Tibial artery (tissue), 4 donors: Measurements from ENCODE around the gene EIF4B.

Experiments
- DNase-seq, 2 donors: peaks; one replicate each; pipeline ENCODE4 v3.0.0-alpha.2; 2019
- H3K27ac ChIP-seq, 2 donors: fragments of 200-600 bp; sonication (generic) in 1 of 2; 1 replicate in 1 of 2; 2 replicates in 1 of 2; pipeline ENCODE4 v1.5.1; 2018 to 2019; ENCODE audit warnings: mild to moderate bottlenecking in 1 of 2
- H3K27me3 ChIP-seq, 2 donors: fragments of 200-600 bp; sonication (generic) in 1 of 2; one replicate each; pipeline versions ENCODE4 v1.5.1 to v1.6.0; 2016 to 2019
- H3K36me3 ChIP-seq, 3 donors: fragments of 200-600 bp; sonication (generic) in 2 of 3; one replicate each; pipeline ENCODE4 v1.5.1; 2016 to 2019; ENCODE audit warnings: mild to moderate bottlenecking in 2 of 3
- H3K4me1 ChIP-seq, 4 donors: fragments of 200-600 bp; sonication (generic) in 2 of 4; 1 replicate in 3 of 4; 2 replicates in 1 of 4; pipeline ENCODE4 v1.5.1; 2016 to 2019
- H3K4me3 ChIP-seq, 2 donors: fragments of 200-600 bp; sonication (generic) in 1 of 2; 1 replicate in 1 of 2; 2 replicates in 1 of 2; pipeline ENCODE4 v1.5.1; 2018 to 2019; ENCODE audit warnings: mild to moderate bottlenecking in 2 of 2
- H3K9me3 ChIP-seq, 3 donors: fragments of 200-600 bp; sonication (generic) in 1 of 3; one replicate each; pipeline ENCODE4 v1.5.1; 2016 to 2019
- intact Hi-C: fragments of 100-400 bp; cut with DNase I; formaldehyde crosslinking; loops from one replicate; pipeline ENCODE4 v1.15.0; 2023; ENCODE audit warnings: low total_unique reads
- TF ChIP-seq, protein P1 (sequence below), 2 experiments: fragments of 200-600 bp in 1 of 2; fragments of 450-650 bp in 1 of 2; IDR thresholded peaks; one replicate each; pipeline ENCODE4 v1.5.1; 2017 to 2019; ENCODE audit warnings: antibody characterized with exemption in 2 of 2, mild to moderate bottlenecking in 1 of 2, moderate library complexity in 1 of 2

The EIF4B gene

GRCh38 chr12:53048780-53049401, 42.6 kb downstream of the EIF4B start:
- TF ChIP-seq, protein P1, sequence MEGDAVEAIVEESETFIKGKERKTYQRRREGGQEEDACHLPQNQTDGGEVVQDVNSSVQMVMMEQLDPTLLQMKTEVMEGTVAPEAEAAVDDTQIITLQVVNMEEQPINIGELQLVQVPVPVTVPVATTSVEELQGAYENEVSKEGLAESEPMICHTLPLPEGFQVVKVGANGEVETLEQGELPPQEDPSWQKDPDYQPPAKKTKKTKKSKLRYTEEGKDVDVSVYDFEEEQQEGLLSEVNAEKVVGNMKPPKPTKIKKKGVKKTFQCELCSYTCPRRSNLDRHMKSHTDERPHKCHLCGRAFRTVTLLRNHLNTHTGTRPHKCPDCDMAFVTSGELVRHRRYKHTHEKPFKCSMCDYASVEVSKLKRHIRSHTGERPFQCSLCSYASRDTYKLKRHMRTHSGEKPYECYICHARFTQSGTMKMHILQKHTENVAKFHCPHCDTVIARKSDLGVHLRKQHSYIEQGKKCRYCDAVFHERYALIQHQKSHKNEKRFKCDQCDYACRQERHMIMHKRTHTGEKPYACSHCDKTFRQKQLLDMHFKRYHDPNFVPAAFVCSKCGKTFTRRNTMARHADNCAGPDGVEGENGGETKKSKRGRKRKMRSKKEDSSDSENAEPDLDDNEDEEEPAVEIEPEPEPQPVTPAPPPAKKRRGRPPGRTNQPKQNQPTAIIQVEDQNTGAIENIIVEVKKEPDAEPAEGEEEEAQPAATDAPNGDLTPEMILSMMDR (IDR thresholded peaks at IDR 0.05): no peak
- Histone ChIP-seq H3K27me3 (no peaks in the 10 kb centered on the region), H3K4me3 (peak overlapping the region; percentile 71 to 79), H3K9me3 (no peaks in the 10 kb centered on the region), H3K27ac (peak overlapping the region; percentile 99), H3K4me1 (peaks cover 9 to 85% (median 68%) of the 10 kb centered on the region in 4 donors), H3K36me3 (peaks cover 6 to 11% (median 7%) of the 10 kb centered on the region in 3 donors)
- intact Hi-C loops: no loop called here
- DNase-seq: peak; percentile 85 to 92

- TF ChIP-seq, protein P1 (IDR thresholded peaks at IDR 0.05): peak in 1 of 2 experiments; percentile 5
- Histone ChIP-seq H3K36me3 (peaks cover 7 to 14% (median 8%) of the 10 kb centered on the region in 3 donors), H3K4me3 (peak within 1 kb of the TSS; percentile 71 to 79), H3K9me3 (no peaks in the 10 kb centered on the region), H3K27me3 (no peaks in the 10 kb centered on the region), H3K27ac (peak within 1 kb of the TSS; percentile 99), H3K4me1 (peaks cover 9 to 80% (median 63%) of the 10 kb centered on the region in 4 donors)
- DNase-seq: peak; percentile 95
- intact Hi-C loops: no loop called here
Observed at GRCh38 chr12:53049571-53050318, 43.5 kb downstream of the EIF4B start, which contains the start of gene TNS2. Gene TNS2 (plus strand): TSS chr12:53050065. CDS start chr12:53050186, 121 bp downstream.

DNA sequence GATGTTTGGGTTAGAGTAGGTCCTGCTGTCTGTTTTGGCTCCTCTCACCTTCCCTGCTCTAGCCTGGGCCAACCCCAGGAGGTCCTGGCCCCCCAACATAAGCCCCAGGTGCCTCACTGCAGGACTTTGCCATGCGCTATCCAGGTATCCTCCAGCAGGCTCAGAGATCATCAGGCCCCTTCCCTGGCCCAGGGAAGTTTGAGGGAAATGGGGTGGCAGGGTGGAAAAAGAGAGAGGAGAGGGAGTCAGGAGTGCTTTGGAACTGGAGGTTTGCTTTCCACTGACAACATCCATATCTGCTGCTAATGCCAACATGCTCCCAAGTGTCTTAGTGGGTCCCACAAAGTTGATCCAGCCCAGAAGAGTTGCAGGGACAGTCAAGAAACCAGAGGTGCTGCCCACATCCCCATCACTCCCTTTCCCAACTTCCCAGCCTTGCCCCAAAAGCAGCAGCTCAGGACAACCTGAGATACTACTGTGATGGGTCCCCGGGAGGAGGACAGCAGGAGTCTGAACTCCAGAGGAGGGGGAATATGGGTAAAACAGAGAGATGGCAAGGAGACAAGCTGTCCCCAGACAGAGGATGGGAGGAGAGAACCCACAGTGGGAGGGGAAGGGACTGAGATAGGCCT, 44.3 kb downstream of the EIF4B start:
- H3K27me3 ChIP-seq: no peaks in the 10 kb centered on the region
- H3K9me3 ChIP-seq: no peaks in the 10 kb centered on the region
- TF ChIP-seq, protein P1 (IDR thresholded peaks at IDR 0.05): no peak
- peaks cover 13 to 16% (median 13%) of the 10 kb centered on the region in 3 donors for H3K36me3 ChIP-seq
- peak overlapping the region; percentile 71 to 79 for H3K4me3 ChIP-seq
- no peak for DNase-seq
- H3K27ac ChIP-seq: peak overlapping the region; percentile 99
- intact Hi-C loops: no loop called here
- H3K4me1 ChIP-seq: peaks cover 9 to 80% (median 64%) of the 10 kb centered on the region in 4 donors

DNA sequence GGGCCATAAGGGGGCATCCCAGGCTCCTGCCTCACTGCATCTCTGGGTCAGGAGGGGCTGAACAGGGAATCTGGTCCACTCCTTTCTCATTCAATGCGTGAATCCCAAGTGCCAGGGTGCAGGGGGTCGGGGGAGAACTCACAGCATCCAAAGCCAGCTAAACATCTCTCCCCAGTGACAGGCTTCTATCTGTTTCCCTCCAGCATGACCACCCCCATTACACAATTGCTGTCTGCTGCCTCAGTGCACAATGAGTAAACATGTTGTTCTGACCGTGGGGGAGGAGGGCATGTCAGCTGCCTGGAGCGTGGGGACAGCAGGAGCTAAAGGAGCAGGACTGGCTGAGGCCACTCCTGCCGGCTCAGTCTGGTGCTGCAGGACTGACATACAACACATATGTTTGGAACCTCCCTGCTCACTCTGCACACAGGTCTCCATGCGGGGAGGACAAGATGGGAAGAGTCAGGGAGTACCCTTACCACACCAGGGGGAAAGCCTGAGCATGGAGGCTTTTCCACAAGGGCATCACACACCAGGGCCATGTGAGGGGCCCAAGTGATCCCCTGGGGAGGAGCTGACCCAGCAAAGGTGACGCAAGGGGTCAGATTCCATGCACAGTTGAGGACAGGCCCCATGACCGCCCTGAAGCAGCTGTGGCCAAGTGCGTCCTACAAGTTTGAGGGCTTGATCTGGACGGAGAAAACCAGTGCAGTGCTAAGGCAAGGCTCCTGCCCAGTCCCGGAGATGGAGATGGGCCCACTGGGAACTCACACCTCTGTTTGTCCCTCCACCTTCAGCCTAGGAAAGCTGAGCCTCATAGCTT, 45.0 kb downstream of the EIF4B start:
- peaks cover 9 to 82% (median 64%) of the 10 kb centered on the region in 4 donors for H3K4me1 ChIP-seq
- peaks cover 18 to 23% (median 19%) of the 10 kb centered on the region in 3 donors for H3K36me3 ChIP-seq
- H3K27me3 ChIP-seq: no peaks in the 10 kb centered on the region
- H3K4me3 ChIP-seq: peak overlapping the region; percentile 71 to 79
- DNase-seq: peak; percentile 96 to 97
- intact Hi-C loops: no loop called here
- peak overlapping the region; percentile 99 for H3K27ac ChIP-seq
- TF ChIP-seq, protein P1 (IDR thresholded peaks at IDR 0.05): peak; percentile 52 to 83
- H3K9me3 ChIP-seq: no peaks in the 10 kb centered on the region

GRCh38 chr12:53051881-53052412, 45.7 kb downstream of the EIF4B start:
- TF ChIP-seq, protein P1 (IDR thresholded peaks at IDR 0.05): no peak
- DNase-seq: peak; percentile 35 to 69
- Histone ChIP-seq H3K4me3 (peak overlapping the region; percentile 71 to 79), H3K27ac (peak overlapping the region; percentile 99), H3K4me1 (peaks cover 9 to 86% (median 64%) of the 10 kb centered on the region in 4 donors), H3K36me3 (peaks cover 22 to 30% (median 25%) of the 10 kb centered on the region in 3 donors), H3K9me3 (no peaks in the 10 kb centered on the region), H3K27me3 (no peaks in the 10 kb centered on the region)
- intact Hi-C loops: no loop called here
